HG03103 (cell line): Measurements from ENCODE around the gene ZNF284.

Experiments
- ATAC-seq: cut with Tn5 transposase; IDR thresholded peaks from one replicate; pipeline ENCODE4 v1.9.1; 2021; ENCODE audit warnings: low read depth; ENCODE audit not compliant: unreplicated experiment

ZNF284 gene

DNA sequence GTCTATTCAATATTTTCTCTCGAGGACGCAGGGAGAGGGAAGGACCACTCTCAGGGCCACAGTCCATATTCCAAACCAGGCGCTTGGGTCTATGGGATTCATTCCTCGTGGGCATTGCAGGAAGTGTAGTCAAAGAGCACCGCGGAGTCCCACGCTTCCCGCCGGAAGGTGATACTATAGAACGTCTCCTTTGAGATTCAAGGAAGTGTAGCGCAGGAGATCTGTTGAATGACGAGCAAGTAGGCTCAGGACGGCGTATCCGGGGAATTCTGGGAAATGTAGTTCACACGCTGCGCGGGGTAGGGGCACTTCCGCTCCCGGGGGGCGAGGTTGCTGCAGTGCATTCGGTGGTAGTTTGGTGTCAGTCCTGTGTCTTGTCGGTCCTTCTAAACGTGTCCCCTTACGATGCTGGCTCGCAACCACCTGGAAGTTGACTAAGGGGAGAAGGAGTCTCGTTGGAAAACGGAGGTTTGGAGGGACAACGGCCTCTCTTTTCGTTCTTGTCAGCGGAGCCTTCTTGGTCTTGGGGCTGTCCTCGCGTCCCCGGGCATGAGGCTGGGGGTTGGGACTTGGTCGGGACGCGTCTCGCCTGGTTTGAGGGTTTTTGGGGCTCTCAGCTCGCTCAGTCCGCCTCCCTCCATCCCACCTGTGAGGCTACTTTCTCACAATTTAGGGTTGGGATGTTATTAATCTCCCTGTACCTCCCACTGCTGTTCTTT is at the start of gene ZNF284:
ZNF284 (plus strand) TSS at position 336 of the 719 bp plus-strand sequence. CDS start 4,231 bp downstream, outside the sequence.
- peak; percentile 93 for ATAC-seq

GRCh38 chr19:44024900-44025216 is 47.1 kb upstream of the ZNF284 start:
- ATAC-seq, result no peak

- peak; percentile 91 for ATAC-seq
These were observed 46.6 kb upstream of the ZNF284 start, which contains the start of gene ZNF222 for GRCh38 chr19:44025217-44025936. Gene ZNF222 (plus strand): TSS chr19:44025379. CDS start chr19:44025437, 58 bp downstream.

DNA sequence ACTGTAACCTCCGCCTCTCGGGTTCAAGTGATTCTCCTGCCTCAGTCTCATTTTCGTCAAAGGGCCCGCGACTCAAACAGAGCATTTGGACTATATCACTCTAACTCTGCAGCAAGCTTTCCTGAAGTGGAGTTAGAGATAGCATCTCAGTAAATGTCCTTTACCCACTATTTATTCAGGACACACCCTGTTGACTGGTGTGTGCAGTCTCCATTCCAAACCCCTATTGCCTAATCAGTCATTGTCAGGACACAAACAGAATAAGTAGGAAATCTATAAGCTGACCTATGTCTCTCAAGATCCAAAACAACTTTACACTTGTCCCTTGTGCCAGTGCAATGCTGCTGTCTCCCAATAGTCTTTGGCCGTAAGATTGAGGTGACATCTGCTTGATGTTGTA is 45.3 kb upstream of the ZNF284 start:
- no peak for ATAC-seq

GRCh38 chr19:44032001-44032610 is 39.9 kb upstream of the ZNF284 start:
- ATAC-seq, result no peak

DNA sequence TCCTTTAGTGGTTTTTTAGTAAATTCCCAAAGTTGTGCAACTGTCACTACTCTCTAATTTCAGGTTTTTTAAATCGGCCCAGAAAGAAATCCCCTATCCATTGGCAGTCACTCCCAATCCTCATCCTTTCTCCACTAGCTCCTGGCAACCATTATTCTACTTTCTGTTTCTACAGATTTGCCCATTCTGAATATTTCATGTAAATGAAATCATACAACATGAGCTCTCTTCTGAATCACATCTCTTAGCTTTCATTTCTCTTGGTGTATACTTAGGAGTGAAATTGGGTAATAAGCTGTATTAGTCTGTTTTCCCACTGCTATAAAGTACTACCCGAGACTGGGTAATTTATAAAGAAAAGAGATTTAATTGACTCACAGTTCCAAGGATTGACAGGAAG is 29.8 kb upstream of the ZNF284 start:
- no peak for ATAC-seq

DNA sequence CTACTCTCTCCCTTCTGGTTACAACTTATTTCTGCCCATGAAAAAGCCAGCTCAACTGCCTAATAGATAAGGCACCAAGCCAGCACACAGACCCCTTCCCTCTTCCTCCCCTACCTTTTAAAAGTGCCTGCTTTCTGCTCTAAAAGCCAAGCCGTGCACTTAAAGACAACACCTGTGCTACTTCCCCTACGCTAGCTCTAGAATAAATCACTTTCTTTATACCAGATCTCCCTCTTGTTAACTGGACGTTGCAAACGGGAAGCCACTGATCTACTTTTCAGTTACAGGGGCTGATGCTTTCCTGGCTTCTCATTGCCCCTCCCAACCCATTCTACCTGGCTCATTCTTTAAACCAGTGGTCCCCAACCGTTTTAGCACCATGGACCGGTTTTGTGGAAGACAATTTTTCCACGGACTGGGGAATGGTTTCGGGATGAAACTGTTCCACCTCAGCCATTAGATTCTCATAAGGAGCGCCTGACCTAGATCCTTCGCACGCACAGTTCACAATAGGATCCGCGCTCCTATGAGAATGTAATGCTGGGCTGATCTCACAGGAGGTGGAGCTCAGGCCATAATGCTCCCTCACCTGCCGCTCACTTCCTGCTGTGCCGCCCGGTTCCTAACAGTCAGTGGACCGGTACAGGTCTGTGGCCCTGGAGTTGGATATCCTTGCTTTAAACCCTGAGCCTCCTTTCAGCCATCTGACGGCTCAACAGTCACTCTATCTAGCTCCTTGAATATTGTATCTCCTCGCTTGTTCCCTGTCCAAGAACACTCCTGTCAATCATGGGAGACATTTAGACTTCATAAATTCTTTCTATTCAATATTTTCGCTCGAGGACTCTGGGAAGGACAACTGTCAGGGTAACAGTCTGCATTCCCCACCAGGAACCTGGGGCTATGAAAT is 21.0 kb upstream of the ZNF284 start:
- ATAC-seq, result no peak

- ATAC-seq, result no peak
These were observed 20.1 kb upstream of the ZNF284 start, which contains the start of gene ZNF223 for GRCh38 chr19:44051650-44052402. Gene ZNF223 (plus strand): TSS chr19:44052036. CDS start chr19:44055177, 3,141 bp downstream.

GRCh38 chr19:44055870-44056269 is 16.1 kb upstream of the ZNF284 start:
- ATAC-seq, result no peak

GRCh38 chr19:44059229-44059628 is 12.7 kb upstream of the ZNF284 start:
- ATAC-seq, result no peak

GRCh38 chr19:44061038-44061437 is 10.9 kb upstream of the ZNF284 start:
- ATAC-seq, result no peak

DNA sequence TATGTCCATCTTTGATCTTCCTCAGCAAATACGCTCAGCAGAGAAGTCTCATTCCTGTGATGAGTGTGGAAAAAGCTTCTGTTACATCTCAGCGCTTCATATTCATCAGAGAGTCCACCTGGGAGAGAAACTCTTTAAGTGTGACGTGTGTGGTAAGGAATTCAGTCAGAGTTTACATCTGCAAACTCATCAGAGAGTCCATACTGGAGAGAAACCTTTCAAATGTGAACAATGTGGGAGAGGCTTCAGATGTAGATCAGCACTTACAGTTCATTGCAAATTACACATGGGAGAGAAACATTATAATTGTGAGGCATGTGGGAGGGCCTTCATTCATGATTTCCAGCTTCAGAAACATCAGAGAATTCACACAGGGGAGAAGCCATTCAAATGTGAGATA is 5.7 kb upstream of the ZNF284 start:
- ATAC-seq, result no peak

DNA sequence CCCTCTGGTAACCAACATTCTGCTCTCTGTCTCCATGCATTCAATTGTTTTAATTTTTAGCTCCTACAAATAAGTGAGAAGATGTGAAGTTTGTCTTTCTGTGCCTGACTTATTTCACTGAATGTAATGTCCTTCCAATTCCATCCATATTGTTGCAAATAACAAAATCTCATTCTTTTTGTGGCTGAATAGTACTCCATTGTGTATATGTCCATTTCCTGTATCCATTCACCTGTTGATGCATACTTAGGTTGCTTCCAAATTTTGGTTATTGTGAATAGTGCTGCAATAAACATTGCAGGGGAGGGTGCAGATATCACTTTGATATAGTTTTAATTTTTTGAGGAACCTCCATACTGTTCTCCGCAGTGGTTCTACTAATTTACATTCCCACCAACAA is 2.5 kb upstream of the ZNF284 start:
- ATAC-seq, result no peak

GRCh38 chr19:44072543-44073401 is 813 bp downstream of the ZNF284 start:
- no peak for ATAC-seq

GRCh38 chr19:44076325-44076724 is 4.4 kb downstream of the ZNF284 start:
- ATAC-seq, result no peak

- ATAC-seq, result no peak
These were observed 20.1 kb downstream of the ZNF284 start for GRCh38 chr19:44092108-44092507.

- peak; percentile 81 for ATAC-seq
These were observed 22.2 kb downstream of the ZNF284 start, which contains the start of gene ZNF224 for GRCh38 chr19:44093931-44094765. Gene ZNF224 (plus strand): TSS chr19:44094361. CDS start chr19:44097874, 3,513 bp downstream.

DNA sequence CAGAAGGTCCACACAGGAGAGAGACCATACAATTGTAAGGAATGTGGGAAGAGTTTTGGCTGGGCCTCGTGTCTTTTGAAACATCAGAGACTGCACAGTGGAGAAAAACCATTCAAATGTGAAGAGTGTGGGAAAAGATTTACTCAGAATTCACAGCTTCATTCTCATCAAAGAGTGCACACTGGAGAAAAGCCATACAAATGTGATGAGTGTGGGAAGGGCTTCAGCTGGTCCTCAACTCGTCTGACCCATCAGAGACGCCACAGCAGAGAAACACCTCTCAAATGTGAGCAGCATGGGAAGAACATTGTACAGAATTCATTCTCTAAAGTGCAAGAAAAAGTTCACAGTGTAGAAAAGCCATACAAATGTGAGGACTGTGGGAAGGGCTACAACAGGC is 35.8 kb downstream of the ZNF284 start:
- no peak for ATAC-seq
